GM12892 (cell line): ENCODE measurements around the gene SEC14L1.

ENCODE experiments used
- DNase-seq: peaks from one replicate; pipeline ENCODE4 v3.0.0; 2011; ENCODE audit not compliant: insufficient read length
- FAIRE-seq: peaks from 2 replicates; lab custom pipeline; 2011; peaks lifted over from hg19 to GRCh38; lab: Jason Lieb, UNC
- POLR2A ChIP-seq: IDR thresholded peaks from 2 replicates; pipeline ENCODE4 v1.6.1; 2011; ENCODE audit warnings: low read depth, low read length, control low read depth
- POLR2AphosphoS5 ChIP-seq: IDR thresholded peaks from 2 replicates; pipeline ENCODE4 v1.6.1; 2011; ENCODE audit warnings: low read depth, low read length, control low read depth
- TAF1 ChIP-seq: IDR thresholded peaks from 2 replicates; pipeline ENCODE4 v1.6.1; 2011; ENCODE audit warnings: low read depth, mild to moderate bottlenecking, control low read depth, low read length, borderline replicate concordance

Gene SEC14L1

GRCh38 chr17:77229786-77230435, 89.1 kb downstream of the SEC14L1 start:
- TF ChIP-seq POLR2A (no peak), TAF1 (no peak), POLR2AphosphoS5 (no peak)
- DNase-seq (no peak), FAIRE-seq (no peak)

GRCh38 chr17:77230436-77230830, 89.7 kb downstream of the SEC14L1 start:
- no peak for FAIRE-seq
- no peak for TF ChIP-seq POLR2A
- TF ChIP-seq POLR2AphosphoS5 = no peak
- TF ChIP-seq TAF1 = no peak

GRCh38 chr17:77231076-77231871, 90.5 kb downstream of the SEC14L1 start:
- FAIRE-seq = no peak
- TF ChIP-seq POLR2AphosphoS5 (no peak), TAF1 (no peak), POLR2A (no peak)
- no peak for DNase-seq

More at GRCh38 chr17:77230436-77230830, 89.7 kb downstream of the SEC14L1 start:
- no peak for DNase-seq

- DNase-seq = no peak
These were observed 92.4 kb downstream of the SEC14L1 start for GRCh38 chr17:77233127-77233526.

GRCh38 chr17:77233635-77234334, 93.0 kb downstream of the SEC14L1 start:
- DNase-seq = peak; percentile 53
- TF ChIP-seq POLR2AphosphoS5 (no peak), POLR2A (no peak)
- peak; percentile 93 for FAIRE-seq

More at GRCh38 chr17:77233127-77233526, 92.4 kb downstream of the SEC14L1 start:
- TF ChIP-seq POLR2A (no peak), POLR2AphosphoS5 (no peak), TAF1 (no peak)
- FAIRE-seq = peak; percentile 85

GRCh38 chr17:77234695-77235094, 93.9 kb downstream of the SEC14L1 start:
- no peak for FAIRE-seq
- no peak for DNase-seq
- no peak for TF ChIP-seq POLR2AphosphoS5
- no peak for TF ChIP-seq TAF1
- TF ChIP-seq POLR2A = no peak

DNA sequence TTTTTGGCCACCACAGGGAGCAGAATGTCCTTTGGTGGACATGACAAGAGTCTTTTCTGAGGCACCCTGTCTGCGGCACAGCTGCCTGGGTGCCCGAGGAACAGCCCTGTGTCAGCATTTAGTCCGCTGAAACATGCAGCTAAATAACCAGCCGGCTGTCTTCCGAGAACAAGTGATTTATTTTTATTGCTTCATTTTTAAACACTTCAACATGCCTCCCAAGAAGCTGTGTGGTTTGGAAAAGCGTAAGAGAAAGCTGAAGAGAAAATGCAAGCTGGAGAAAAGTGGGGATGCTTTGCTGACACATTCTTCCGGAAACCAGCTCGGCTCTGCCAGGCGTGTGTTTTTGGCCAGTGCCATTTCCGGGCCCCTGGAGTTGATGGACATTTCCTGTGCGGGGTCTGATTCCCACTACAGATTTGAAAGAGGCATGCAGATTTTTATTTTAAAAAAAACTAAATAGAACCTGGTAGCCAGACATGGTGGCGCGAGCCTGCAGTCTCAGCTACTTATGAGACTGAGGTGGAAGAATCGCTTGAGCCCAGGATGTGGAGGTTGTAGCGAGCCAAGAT, 94.7 kb downstream of the SEC14L1 start:
- TF ChIP-seq TAF1 (0 out of 2 replicates have a peak, but pooled peaks have one; percentile 11), POLR2AphosphoS5 (no peak)
- DNase-seq = no peak
- peak; percentile 86 for FAIRE-seq

DNA sequence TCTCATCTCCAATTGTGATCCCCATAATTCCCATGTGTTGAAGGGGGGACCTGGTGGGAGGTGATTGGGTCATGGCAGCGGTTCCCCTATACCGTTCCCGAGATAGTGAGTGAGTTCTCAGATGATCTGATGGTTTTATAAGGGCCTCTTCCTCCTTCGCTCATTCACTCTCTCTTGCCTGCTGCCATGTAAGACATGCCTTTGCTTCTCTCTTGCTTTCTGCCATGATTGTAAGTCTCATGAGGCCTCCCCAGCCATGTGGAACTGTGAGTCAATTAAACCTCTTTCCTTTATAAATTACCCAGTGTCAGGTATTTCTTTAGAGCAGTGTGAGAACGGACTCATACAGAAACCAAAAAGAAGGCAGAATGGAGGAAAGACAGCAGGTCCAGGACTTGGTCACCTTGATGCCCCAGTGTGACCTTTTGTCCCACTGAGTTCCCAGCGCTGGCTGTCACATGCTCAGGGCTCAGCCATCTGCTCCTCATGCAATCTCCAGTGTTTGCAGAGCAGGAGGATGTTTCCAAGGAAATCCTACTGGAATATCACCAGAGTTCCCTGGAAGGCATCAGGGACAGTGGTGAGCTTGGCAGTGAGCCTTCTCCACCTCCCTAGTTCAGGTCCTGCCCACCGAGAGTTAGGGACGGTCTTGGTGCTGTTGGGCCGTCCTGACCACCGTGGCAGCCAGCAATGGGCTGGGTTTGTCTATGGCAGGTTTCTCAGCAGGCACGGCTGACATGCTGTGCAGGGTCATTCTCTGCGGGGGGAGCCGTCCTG, 96.7 kb downstream of the SEC14L1 start:
- no peak for FAIRE-seq
- DNase-seq = no peak
- TF ChIP-seq POLR2A (no peak), TAF1 (no peak), POLR2AphosphoS5 (no peak)

GRCh38 chr17:77240976-77241375, 100.2 kb downstream of the SEC14L1 start:
- no peak for FAIRE-seq
- TF ChIP-seq POLR2AphosphoS5 (no peak), TAF1 (no peak), POLR2A (no peak)
- DNase-seq = no peak

DNA sequence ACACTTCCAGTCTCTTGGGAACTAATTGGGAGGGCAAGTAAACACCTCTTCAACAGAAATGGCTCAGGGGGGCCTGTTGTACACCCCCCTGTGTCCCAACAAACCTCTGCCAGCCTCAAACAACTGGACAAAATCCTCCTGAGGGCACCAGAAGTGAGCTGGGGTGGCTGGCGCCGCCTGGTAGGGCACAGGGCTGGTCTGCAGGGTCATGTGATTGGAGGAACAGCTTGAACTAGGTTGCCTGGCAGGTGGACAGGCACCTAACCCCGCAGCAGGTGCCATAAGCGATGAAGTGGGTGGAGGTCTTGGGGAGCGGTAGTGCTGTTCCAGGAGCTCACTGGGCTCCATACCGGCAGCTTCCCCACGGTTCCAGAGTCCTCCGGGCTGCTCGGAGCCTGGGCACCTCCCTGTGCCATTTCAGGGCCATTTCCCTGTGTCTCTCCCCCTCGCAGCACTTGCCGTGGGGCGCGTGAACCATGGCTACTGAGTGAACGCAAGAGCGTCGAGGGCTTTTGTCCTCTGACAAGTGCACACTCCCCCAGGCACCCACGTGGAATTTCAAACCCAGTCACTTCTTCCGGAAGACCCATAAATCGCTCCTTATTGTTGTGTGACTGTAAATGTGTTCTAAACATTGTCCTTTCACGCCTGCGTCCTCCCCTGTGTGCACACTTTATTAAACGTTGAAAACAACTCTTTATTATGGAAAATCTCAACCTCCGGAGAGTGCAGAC, 101.5 kb downstream of the SEC14L1 start:
- no peak for FAIRE-seq
- TF ChIP-seq POLR2A (no peak), POLR2AphosphoS5 (no peak), TAF1 (no peak)
- DNase-seq = no peak
